HL-60 (cell line): ENCODE data around the gene MAPK7.

Experiments used
- microRNA-seq: library from miRNA; unstranded; fragments of <30 nt; microRNA quantifications from one replicate; pipeline ENCODE4, GENCODE V29; 2018

Gene MAPK7

Small RNA genes lying within 50 kb of the gene (microRNA-seq; reads per million reads assigned to microRNA genes)
- gene MIR1180, result 147 reads per million, percentile 72 among the genes with 10 or more reads in this experiment
